HepG2 (cell line): Measurements from ENCODE around the gene CAPN12. TPM values are rescaled to one million over a fixed set of nuclear protein-coding genes. Genes with fewer than 3 reads are reported as not detected.
A peak's percentile ranks its signal among the peaks of the same experiment; 100 is the strongest.

Experiments
- ATAC-seq: fragments of 200-7000 bp; cut with Tn5 transposase; 3 replicates; pipeline ENCODE4 v1.9.1; 2020; ENCODE audit warnings: mild to moderate bottlenecking, moderate library complexity
- BruUV-seq: library from RNA; stranded (reverse); fragments of 400-500 nt; replicated peaks from 2 replicates; lab custom pipeline; 2021; lab: Mats Ljungman, UMichigan
- CTCF ChIA-PET: fragments of 300-600 bp; formaldehyde crosslinking; extraction: SDS; loops from one replicate; lab custom pipeline; 2021; ENCODE audit warnings: low total read pairs, inconsistent platforms, low intra/inter-chr PET ratio; lab: Yijun Ruan, JAX
- POLR2A ChIA-PET: fragments of 350-600 bp; sonication (Branson Sonifier 250); formaldehyde crosslinking; loops from one replicate; lab custom pipeline; 2020; ENCODE audit warnings: antibody characterized with exemption, inconsistent platforms; lab: Yijun Ruan, JAX
- DNase-seq: peaks from one replicate; pipeline ENCODE4 v3.0.0-alpha.2; 2015; ENCODE audit warnings: low spot score
- FAIRE-seq: peaks from 3 replicates; lab custom pipeline; 2011; peaks lifted over from hg19 to GRCh38; lab: Jason Lieb, UNC
- H2AFZ ChIP-seq: one replicate; pipeline ENCODE4 v1.6.1; 2011; ENCODE audit warnings: low read length, inconsistent platforms
- H3K27ac ChIP-seq: fragments of 300-600 bp; 3 replicates; pipeline ENCODE4 v1.8.0; 2011; ENCODE audit warnings: mixed run types, mild to moderate bottlenecking, mixed read lengths, low read length, inconsistent platforms; ENCODE audit not compliant: insufficient read depth; ENCODE audit errors: extremely low read length
- H3K27me3 ChIP-seq, 2 experiments: fragments of 200-600 bp in 1 of 2; 2 replicates in 1 of 2; 3 replicates in 1 of 2; pipeline versions ENCODE4 v1.6.0 to v1.8.0; 2011; ENCODE audit warnings: low read length in 2 of 2, mild to moderate bottlenecking in 2 of 2, moderate library complexity in 2 of 2, inconsistent platforms in 1 of 2; ENCODE audit not compliant: insufficient read depth in 2 of 2, control insufficient read depth in 1 of 2
- H3K36me3 ChIP-seq, 2 experiments: fragments of 200-600 bp in 1 of 2; replicated peaks in 1 of 2; 2 replicates in 1 of 2; 3 replicates in 1 of 2; pipeline versions ENCODE4 v1.5.1 to v1.8.0; 2011; ENCODE audit warnings: low read length in 2 of 2, inconsistent platforms in 1 of 2; ENCODE audit not compliant: insufficient read depth in 2 of 2, control insufficient read depth in 1 of 2
- H3K4me1 ChIP-seq: 2 replicates; pipeline ENCODE4 v1.5.1; 2012; ENCODE audit warnings: low read length, inconsistent platforms; ENCODE audit not compliant: insufficient read depth
- H3K4me2 ChIP-seq: 2 replicates; pipeline ENCODE4 v1.6.0; 2011; ENCODE audit warnings: low read depth, low read length, inconsistent platforms
- H3K4me3 ChIP-seq, 3 experiments: fragments of 200-600 bp in 1 of 3; sonication (generic), shearing (Covaris generic) in 1 of 3; replicated peaks in 1 of 3; 2 replicates each; pipeline ENCODE4 v1.5.1; 2011 to 2016; ENCODE audit warnings: low read length in 3 of 3, inconsistent platforms in 2 of 3, low read depth in 2 of 3, mild to moderate bottlenecking in 2 of 3, control low read depth in 1 of 3, mixed read lengths in 1 of 3; ENCODE audit not compliant: insufficient read depth in 1 of 3
- H3K79me2 ChIP-seq: one replicate; pipeline ENCODE4 v1.6.1; 2011; ENCODE audit warnings: low read length, inconsistent platforms; ENCODE audit not compliant: insufficient read depth
- H3K9ac ChIP-seq: 2 replicates; pipeline ENCODE4 v1.6.0; 2011; ENCODE audit warnings: mild to moderate bottlenecking, low read depth, low read length, inconsistent platforms; ENCODE audit not compliant: insufficient read depth
- H3K9me3 ChIP-seq: 2 replicates; pipeline ENCODE4 v1.5.1; 2012; ENCODE audit warnings: mild to moderate bottlenecking, low read length
- H4K20me1 ChIP-seq: 2 replicates; pipeline ENCODE4 v1.6.0; 2011; ENCODE audit warnings: inconsistent platforms, mild to moderate bottlenecking, low read length, moderate library complexity; ENCODE audit not compliant: insufficient read depth
- AGO2 ChIP-seq: fragments of 200-400 bp; formaldehyde crosslinking; optimal IDR thresholded peaks from 2 replicates; pipeline ENCODE3; 2017; ENCODE audit warnings: mild to moderate bottlenecking, low read depth, low read length, moderate library complexity
- RBM22 ChIP-seq: fragments of 200-400 bp; formaldehyde crosslinking; optimal IDR thresholded peaks from 2 replicates; pipeline ENCODE3; 2017; ENCODE audit warnings: mild to moderate bottlenecking, low read length, moderate library complexity
- TCF12 ChIP-seq, 2 experiments: fragments of 450-650 bp in 1 of 2; sonication (generic) in 1 of 2; formaldehyde crosslinking in 1 of 2; IDR thresholded peaks; 2 replicates each; pipeline versions ENCODE4 v1.6.1 to v1.8.0; 2017 to 2022; ENCODE audit warnings: antibody characterized with exemption in 1 of 2, mild to moderate bottlenecking in 1 of 2, missing genetic modification reagents in 1 of 2, moderate library complexity in 1 of 2
- ZBTB38 ChIP-seq: sonication (generic); formaldehyde crosslinking; IDR thresholded peaks from 2 replicates; pipeline ENCODE4 v1.5.1; 2020; ENCODE audit warnings: mild to moderate bottlenecking, missing genetic modification reagents
- ZNF263 ChIP-seq: sonication (generic); formaldehyde crosslinking; IDR thresholded peaks from 2 replicates; pipeline ENCODE4 v1.4.0; 2020; ENCODE audit warnings: missing genetic modification reagents
- WGBS: methylation state at CpG from one replicate; pipeline ENCODE4 v1.1.6; 2017; ENCODE audit warnings: low lambda C conversion rate; 5-methylcytosine and 5-hydroxymethylcytosine counted together
- in situ Hi-C: cut with HindIII; loops from 2 replicates; pipeline ENCODE4 v1.10.0; 2017; ENCODE audit warnings: low pct_unique_long_range_greater_than_20kb; ENCODE audit not compliant: extremely low pct_ligation_motif_present
- intact Hi-C: fragments of 100-400 bp; cut with micrococcal nuclease; formaldehyde crosslinking; loops from one replicate; pipeline ENCODE4 v1.10.0; 2022; ENCODE audit not compliant: unreplicated experiment
- polyA plus RNA-seq, 8 experiments: library from polyadenylated mRNA; depleted of rRNA in 3 of 8; stranded (reverse) in 7 of 8; unstranded in 1 of 8; fragments of >200 nt; fragmentation: Illumina TruSeq in 4 of 8; extraction: Trizol in 4 of 8; gene quantifications; 2 replicates each; pipeline versions ENCODE4 v1.2.1 to v1.2.3, GENCODE V29; 2011 to 2016; ENCODE audit warnings: low read depth in 4 of 8, missing spikeins in 1 of 8, mixed read lengths in 1 of 8; ENCODE audit not compliant: insufficient read depth in 1 of 8
- total RNA-seq, 5 experiments: library from RNA; depleted of rRNA; stranded (reverse); fragments of >200 nt; fragmentation: Illumina TruSeq; extraction: Trizol; gene quantifications; 2 replicates each; pipeline ENCODE4 v1.2.3, GENCODE V29; 2016; ENCODE audit warnings: low read depth in 1 of 5
- TF ChIP-seq, protein P1 (sequence below): sonication (generic); formaldehyde crosslinking; IDR thresholded peaks from 2 replicates; pipeline ENCODE4 v1.5.1; 2020; ENCODE audit warnings: mild to moderate bottlenecking, missing genetic modification reagents, moderate library complexity

Gene CAPN12
- total and polyA plus RNA-seq, 2 of the 13 experiments (the other 11 are each of a cell fraction or from before 2014, with no cell fraction given), result 1.6 to 13.6 TPM

- no peak for TF ChIP-seq TCF12 (IDR thresholded peaks at IDR 0.05)
- TF ChIP-seq TCF12 (CRISPR knock-in tag; IDR thresholded peaks at IDR 0.05), result no peak
- peak; percentile 44; the same call in 1 of the 2 replicates for TF ChIP-seq ZNF263 (CRISPR knock-in tag)
- TF ChIP-seq RBM22, result peak; percentile 49
- TF ChIP-seq, protein P1, sequence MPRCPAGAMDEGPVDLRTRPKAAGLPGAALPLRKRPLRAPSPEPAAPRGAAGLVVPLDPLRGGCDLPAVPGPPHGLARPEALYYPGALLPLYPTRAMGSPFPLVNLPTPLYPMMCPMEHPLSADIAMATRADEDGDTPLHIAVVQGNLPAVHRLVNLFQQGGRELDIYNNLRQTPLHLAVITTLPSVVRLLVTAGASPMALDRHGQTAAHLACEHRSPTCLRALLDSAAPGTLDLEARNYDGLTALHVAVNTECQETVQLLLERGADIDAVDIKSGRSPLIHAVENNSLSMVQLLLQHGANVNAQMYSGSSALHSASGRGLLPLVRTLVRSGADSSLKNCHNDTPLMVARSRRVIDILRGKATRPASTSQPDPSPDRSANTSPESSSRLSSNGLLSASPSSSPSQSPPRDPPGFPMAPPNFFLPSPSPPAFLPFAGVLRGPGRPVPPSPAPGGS (CRISPR knock-in tag), result no peak
- TF ChIP-seq ZBTB38, result peak; percentile 54; the same call in 1 of the 2 replicates
- TF ChIP-seq AGO2, result peak; percentile 92
- WGBS, result 98% methylated on average over 23 of the region's 30 CpGs
- H3K4me3 ChIP-seq, result no peak overlapping the region
- no TSS peak for BruUV-seq
- no peaks in the 10 kb centered on the region for H4K20me1 ChIP-seq
- H3K27ac ChIP-seq, result no peak overlapping the region
- FAIRE-seq, result no peak
- H3K4me2 ChIP-seq, result no peak overlapping the region
- no peaks in the 10 kb centered on the region for H3K27me3 ChIP-seq
- peaks cover 26 to 69% of the 10 kb centered on the region in 2 experiments for H3K36me3 ChIP-seq
- no peak overlapping the region for H3K9ac ChIP-seq
- no peak for ATAC-seq
- in situ Hi-C loops, result loop anchor here (25.0 kb wide), 1 partner anchor 185 kb away; the partner anchor contains the start of gene CCER2
- no peak for DNase-seq
- no peaks in the 10 kb centered on the region for H3K79me2 ChIP-seq
- CTCF ChIA-PET, result no interaction called here
- POLR2A ChIA-PET, result interaction anchor here (1.6 kb wide), 1 partner anchor 26 kb away, joined by 4 read pairs; no protein-coding TSS in a partner anchor
- intact Hi-C loops, result no loop called here
- H2AFZ ChIP-seq, result no peak overlapping the region
- H3K9me3 ChIP-seq, result no peaks in the 10 kb centered on the region
- peaks cover 17% of the 10 kb centered on the region for H3K4me1 ChIP-seq
Observed at GRCh38 chr19:38726761-38727301, 17.4 kb downstream of the CAPN12 start.
